Neural cell (in vitro differentiated cells): Measurements from ENCODE around the gene IRF9.

Experiments
- CTCF ChIP-seq: fragments of 450-650 bp; IDR thresholded peaks from 2 replicates; pipeline ENCODE4 v1.5.1; 2014; ENCODE audit warnings: antibody characterized with exemption, mild to moderate bottlenecking, moderate library complexity; ENCODE audit not compliant: poor library complexity, severe bottlenecking
- EP300 ChIP-seq: fragments of 450-650 bp; conservative IDR thresholded peaks from 2 replicates; pipeline ENCODE4 v1.6.1; 2014; ENCODE audit warnings: antibody characterized with exemption, mild to moderate bottlenecking, moderate library complexity; ENCODE audit not compliant: poor library complexity, severe bottlenecking
- EZH2 ChIP-seq: fragments of 200-600, 300-800 bp; shearing (Covaris generic), sonication (generic); IDR thresholded peaks from 2 replicates; pipeline ENCODE4 v1.6.1; 2014; ENCODE audit warnings: antibody characterized with exemption, low read length, borderline replicate concordance, mild to moderate bottlenecking; ENCODE audit not compliant: insufficient read depth, poor library complexity, severe bottlenecking
- POLR2AphosphoS5 ChIP-seq: IDR thresholded peaks from 2 replicates; pipeline ENCODE4 v1.6.1; 2012
- RAD21 ChIP-seq: fragments of 450-650 bp; conservative IDR thresholded peaks from 2 replicates; pipeline ENCODE4 v1.6.1; 2014; ENCODE audit warnings: antibody characterized with exemption, mild to moderate bottlenecking, moderate library complexity
- REST ChIP-seq: IDR thresholded peaks from 2 replicates; pipeline ENCODE4 v1.6.1; 2012; ENCODE audit warnings: borderline replicate concordance

GRCh38 chr14:24133735-24134134, 27.3 kb upstream of the IRF9 start:
- TF ChIP-seq CTCF: no peak
- TF ChIP-seq POLR2AphosphoS5: no peak
- no peak for TF ChIP-seq EP300
- no peak for TF ChIP-seq REST
- TF ChIP-seq EZH2: no peak
- no peak for TF ChIP-seq RAD21
